NCI-H187 (cell line): ENCODE data around the gene SLC6A17.

Experiments
- DNase-seq, 2 experiments: peaks; one replicate each; lab custom pipeline; 2025; lab: John Stamatoyannopoulos, UW

The SLC6A17 gene

GRCh38 chr1:110135666-110136065 lies 14.6 kb upstream of the SLC6A17 start:
- DNase-seq: no peak

DNA sequence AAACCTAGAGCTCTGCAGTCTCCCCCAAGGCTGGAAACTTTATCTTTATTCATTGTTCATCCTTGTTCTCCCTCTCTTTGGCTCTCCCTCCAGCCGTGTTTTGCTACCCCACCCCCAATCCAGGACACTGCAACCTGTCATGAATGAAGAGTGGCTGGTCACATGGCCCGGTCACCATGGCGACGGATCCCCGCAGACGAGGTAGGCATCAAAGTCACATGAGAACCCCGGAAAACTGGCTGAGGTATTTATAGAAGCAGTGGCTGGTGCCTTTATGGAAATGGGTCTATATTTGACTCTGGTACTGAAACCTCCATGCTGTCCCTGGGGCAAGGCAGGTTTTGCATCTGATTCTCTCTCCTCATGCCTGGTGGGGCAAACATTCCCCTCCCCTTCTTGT lies 13.4 kb upstream of the SLC6A17 start:
- peak; percentile 86 to 95 for DNase-seq

DNA sequence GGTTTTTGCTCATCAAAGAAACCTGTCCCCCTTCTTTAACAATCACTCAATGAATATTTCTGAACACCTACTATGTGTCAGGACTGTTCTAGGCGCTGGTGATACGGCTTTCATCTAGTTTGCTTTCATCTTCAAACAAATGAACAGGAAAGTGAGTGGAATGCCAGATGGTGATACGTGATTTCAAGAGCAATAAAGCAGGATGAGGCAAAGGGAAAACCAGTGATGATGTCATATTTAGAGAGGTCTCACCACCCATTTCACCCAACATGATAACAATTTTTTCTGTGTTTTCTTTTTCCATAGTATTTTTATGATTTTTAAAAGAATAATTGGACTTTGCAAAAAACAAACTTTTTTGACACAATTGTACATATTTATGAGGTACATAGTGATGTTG lies 11.3 kb upstream of the SLC6A17 start:
- no peak for DNase-seq

DNA sequence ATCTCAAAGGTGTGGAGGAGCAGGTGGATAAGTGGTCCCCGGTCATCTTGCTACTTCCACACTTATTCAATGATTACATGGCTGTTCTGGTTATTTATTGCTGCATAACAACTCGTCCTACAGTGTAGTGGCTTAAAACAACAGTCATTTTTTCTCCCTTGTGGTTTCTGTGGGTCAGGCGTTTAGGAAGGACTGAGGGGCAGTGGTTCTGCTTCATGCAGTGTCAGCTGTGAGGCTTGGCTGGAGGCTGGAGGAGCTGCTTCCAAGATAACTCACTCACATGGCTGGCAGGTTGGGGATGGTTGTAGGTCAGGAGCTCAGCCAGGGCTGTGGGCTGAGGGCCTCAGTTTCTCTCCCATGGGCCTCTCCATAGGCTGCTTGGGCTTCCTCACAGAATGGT lies 5.9 kb upstream of the SLC6A17 start:
- no peak for DNase-seq

- no peak for DNase-seq
Measured at GRCh38 chr1:110148961-110149360, 1.3 kb upstream of the SLC6A17 start.

DNA sequence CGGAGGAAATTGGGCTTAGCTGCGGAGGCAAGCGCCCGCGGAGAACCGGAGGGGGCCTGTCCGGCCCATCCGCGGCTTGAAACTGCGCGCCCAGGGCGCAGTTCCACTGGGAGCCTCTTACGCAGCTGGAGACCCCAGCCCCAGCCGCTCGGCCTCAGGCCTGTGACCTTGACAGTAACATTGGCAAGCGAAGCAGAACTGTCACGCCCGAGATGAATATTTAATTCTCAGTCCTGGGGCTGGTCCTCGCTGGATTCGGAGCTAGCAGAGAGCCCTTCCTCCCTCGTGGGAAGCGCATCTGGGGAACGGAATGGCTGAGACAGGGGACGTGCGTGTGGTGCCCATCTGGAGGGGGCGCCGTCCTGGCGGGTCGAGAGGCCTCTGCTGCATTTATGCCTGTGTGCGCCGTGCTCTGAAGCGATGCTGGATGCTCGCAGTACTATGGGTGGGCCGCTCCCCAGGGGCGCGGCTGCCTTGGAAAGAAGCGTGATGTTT lies 928 bp downstream of the SLC6A17 start:
- DNase-seq: no peak

DNA sequence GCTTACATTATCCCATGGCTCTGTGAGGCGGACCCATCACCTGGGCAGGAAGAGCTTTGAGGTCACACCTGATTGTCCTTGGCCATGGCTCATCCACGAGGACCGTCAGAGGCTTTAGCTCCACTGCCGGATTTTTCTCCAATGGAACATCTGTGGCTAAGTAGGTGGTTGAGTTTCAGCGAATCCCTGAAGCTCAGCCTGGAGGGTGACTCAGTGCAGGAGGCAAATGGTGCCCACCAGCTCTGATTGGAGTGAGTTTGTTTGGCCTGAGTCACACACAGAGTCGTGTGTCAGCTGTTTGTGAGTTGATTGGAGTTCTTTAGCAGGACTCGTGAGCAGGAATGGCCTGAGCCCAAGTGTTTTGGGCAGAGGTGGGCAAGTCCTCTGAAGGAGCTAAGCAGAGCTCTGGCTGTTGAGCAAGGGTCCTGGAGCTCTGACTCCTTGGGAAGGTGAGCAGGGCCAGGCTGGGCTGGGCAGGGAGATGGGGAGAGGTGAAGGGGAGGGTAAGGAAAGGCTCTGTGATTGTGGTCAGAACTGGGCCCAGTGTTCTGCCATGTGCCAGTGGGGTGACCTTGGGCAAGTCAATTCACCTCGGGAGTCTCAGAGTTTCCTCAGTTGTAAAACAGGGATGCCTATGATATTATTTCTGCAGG lies 2.0 kb downstream of the SLC6A17 start:
- no peak for DNase-seq

- DNase-seq: no peak
Measured at GRCh38 chr1:110153407-110153950, 3.2 kb downstream of the SLC6A17 start.

GRCh38 chr1:110155878-110156522 lies 5.7 kb downstream of the SLC6A17 start:
- no peak for DNase-seq

DNA sequence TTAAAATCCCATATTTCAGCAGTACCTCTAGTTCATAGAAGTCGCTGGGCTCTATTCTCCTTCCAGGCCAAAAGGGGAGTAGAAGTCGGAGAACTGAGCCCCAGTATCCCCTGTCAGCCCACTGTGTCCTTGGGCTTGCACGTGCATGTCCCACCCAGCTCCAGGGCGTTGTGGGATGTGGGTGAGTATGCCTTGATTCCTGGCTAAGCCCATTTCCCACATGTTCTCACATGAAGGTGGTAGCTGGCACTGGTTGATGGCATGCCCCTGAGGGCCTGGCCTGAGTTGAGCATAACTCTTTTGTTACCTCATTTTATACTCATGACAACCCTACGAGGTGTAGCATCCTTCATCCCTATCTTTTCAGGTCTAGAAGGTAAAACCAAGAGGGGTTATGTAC lies 8.0 kb downstream of the SLC6A17 start:
- DNase-seq: no peak

DNA sequence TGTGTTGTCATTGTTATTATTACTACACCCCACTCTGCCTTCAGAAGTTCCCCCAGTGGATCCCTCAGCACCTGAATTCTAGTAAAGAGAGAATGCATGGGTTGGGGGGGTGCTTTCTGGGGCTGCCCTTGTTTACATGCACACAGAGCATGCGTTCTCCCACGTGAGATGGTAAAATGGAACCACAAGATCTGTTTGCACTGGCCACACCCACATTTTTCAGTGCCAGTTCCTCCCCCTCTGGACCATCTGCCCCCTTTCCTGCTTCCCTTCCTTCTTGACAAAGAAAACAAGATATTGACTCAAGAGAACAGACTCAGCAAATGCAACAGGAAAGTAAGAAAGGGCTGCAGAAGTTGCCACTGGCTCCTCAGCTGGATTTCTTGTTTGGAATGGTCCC lies 8.9 kb downstream of the SLC6A17 start:
- DNase-seq: no peak

GRCh38 chr1:110160538-110161100 lies 10.3 kb downstream of the SLC6A17 start:
- no peak for DNase-seq

DNA sequence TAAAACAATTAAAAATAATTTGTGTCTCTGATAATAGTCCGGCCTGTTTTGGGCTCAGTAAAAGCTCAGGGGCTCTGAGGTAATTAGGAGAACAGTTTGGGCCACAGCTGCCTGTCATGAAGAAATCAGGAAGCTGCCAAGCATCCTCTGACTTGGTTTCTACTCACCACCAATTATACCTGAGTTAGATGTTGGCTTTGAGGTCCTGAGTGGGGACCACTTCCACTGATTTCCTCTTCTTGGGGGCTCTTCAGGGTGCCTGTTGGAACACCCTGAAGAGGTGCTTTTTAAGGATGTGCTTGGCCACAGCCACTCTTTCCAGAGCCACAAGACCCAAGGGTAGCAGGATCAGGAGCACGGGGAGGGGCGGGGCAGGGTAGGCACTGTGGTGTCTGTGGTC lies 10.9 kb downstream of the SLC6A17 start:
- DNase-seq: no peak

DNA sequence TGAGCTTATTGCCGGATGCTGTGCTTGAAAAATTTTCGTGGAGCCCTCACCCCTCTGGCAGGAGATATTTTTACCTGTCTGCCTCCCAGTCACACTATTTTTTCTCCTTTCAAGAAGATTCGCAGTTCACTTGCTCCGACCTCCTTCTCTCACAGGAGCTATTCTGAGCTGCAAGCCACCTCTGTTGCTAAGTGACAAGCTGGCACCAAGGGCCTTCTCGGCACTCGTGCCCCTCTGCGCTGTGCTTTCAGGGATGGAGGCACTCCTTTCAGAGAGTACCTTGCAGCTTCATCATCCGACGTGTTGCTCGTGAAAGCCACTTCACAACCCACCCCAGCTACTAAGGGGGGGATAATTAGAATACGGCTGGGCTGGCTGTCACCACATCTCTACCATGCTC lies 11.6 kb downstream of the SLC6A17 start:
- peak in 1 of 2 experiments; percentile 20 for DNase-seq

DNA sequence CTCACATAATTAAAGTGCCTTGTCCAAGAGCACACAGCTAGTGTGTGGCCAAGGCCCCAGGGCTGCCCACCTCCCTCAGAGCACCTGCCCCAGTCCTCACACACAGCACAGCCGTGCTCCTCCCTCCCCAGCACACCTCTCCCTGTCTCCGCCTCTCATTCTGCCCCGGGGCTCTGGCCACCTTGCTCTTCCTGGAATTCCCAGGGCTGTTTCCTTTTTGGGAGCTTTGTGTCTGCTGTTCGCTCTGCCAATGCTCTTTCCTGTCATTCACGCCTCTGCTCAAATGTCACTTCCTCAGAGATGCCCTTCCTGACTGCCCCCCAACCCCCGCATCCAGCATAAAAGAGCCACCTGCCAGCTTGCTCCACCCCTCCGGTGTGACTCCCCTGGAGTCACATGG lies 13.3 kb downstream of the SLC6A17 start:
- DNase-seq: no peak

GRCh38 chr1:110164725-110165350 lies 14.5 kb downstream of the SLC6A17 start:
- no peak for DNase-seq

- DNase-seq: no peak
Measured at GRCh38 chr1:110165761-110166231, 15.5 kb downstream of the SLC6A17 start.

DNA sequence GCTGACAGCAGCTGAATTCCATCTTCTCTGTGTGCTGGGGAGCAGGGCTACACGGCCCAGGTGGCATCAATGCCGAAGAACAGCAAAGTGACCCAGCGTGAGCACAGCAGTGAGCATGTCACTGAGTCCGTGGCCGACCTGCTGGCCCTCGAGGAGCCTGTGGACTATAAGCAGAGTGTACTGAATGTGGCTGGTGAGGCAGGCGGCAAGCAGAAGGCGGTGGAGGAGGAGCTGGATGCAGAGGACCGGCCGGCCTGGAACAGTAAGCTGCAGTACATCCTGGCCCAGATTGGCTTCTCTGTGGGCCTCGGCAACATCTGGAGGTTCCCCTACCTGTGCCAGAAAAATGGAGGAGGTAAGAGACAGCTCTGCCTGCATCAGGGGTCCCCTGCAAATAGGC lies 16.6 kb downstream of the SLC6A17 start:
- DNase-seq: no peak

- no peak for DNase-seq
Measured at GRCh38 chr1:110170766-110171733, 20.8 kb downstream of the SLC6A17 start.

- no peak for DNase-seq
Measured at GRCh38 chr1:110172001-110172400, 21.7 kb downstream of the SLC6A17 start.

GRCh38 chr1:110173466-110174105 lies 23.3 kb downstream of the SLC6A17 start:
- DNase-seq: no peak
